Prostate gland (tissue), 2 donors: ENCODE measurements around the gene DOK3.

ENCODE experiments used
- POLR2A ChIP-seq: fragments of 450-650 bp; IDR thresholded peaks from one replicate; pipeline ENCODE4 v1.6.1; 2016; ENCODE audit warnings: antibody characterized with exemption, mild to moderate bottlenecking
- TF ChIP-seq, protein P1 (sequence below), 4 experiments: fragments of 200-600 bp in 2 of 4; fragments of 450-650 bp in 2 of 4; sonication (generic) in 2 of 4; IDR thresholded peaks; 1 replicate in 3 of 4; 2 replicates in 1 of 4; pipeline ENCODE4 v1.5.1; 2016 to 2019; ENCODE audit warnings: antibody characterized with exemption in 4 of 4, mild to moderate bottlenecking in 2 of 4, moderate library complexity in 2 of 4

DNA sequence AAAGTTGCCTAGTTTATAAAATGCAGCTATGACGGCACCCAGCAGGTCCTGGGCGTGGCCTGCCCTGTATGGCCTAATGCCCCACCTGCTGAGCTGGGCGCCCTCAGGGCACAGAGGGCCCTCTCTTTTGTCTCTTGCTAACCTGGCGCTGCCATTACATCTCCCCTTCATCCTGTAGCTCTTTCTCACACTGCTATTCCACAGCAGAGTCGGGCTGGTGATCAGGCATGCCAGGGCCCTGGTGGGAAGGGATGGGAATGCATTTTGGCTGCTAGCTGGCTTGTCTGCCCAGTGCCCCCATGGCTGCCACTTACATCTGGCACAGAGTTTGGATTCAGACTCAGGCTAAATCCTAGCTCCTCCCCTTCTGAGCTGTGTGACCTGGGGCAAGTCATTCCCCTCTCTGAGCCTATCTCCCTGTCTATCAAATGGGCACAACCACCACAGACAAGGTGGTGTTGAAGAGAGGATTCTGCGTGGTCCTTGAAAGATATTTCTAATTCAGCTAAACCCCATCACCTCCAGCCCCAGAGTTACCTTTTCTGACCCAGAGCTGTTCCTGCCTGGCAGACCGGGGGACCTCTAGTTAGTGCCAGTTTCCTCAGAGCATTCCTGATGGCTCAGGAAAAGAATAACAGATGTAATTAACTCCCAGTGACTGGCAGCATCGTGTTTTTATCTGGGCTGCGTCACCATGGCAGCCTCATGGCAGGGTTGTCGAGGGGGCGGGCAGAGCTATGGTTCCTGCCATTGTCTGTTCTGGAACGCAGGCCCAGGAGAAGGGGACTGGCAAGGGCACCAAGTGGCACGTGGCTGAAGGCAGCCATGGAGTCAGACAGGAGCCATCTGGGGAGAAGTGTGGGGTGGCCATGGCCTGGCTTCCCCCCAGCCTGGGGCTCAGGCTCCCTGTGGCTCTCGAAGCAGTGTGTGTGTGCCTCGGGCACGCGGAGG is 56.7 kb downstream of the DOK3 start:
- TF ChIP-seq, protein P1, sequence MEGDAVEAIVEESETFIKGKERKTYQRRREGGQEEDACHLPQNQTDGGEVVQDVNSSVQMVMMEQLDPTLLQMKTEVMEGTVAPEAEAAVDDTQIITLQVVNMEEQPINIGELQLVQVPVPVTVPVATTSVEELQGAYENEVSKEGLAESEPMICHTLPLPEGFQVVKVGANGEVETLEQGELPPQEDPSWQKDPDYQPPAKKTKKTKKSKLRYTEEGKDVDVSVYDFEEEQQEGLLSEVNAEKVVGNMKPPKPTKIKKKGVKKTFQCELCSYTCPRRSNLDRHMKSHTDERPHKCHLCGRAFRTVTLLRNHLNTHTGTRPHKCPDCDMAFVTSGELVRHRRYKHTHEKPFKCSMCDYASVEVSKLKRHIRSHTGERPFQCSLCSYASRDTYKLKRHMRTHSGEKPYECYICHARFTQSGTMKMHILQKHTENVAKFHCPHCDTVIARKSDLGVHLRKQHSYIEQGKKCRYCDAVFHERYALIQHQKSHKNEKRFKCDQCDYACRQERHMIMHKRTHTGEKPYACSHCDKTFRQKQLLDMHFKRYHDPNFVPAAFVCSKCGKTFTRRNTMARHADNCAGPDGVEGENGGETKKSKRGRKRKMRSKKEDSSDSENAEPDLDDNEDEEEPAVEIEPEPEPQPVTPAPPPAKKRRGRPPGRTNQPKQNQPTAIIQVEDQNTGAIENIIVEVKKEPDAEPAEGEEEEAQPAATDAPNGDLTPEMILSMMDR (IDR thresholded peaks at IDR 0.05), result no peak
- no peak for TF ChIP-seq POLR2A
